ENCODE data around the gene ANKRD16.

Gene ANKRD16

GRCh38 chr10:5905854-5906507, 16.3 kb upstream of the ANKRD16 start:
- Histone ChIP-seq H3K4me3 (no peak overlapping the region), H3K27ac (peak overlapping the region in 1 of 21 experiments; percentile 28)

GRCh38 chr10:5904227-5904626, 14.5 kb upstream of the ANKRD16 start:
- no peak overlapping the region for H3K4me3 ChIP-seq
- no peak overlapping the region for H3K27ac ChIP-seq

- Histone ChIP-seq H3K27ac (no peak overlapping the region), H3K4me3 (no peak overlapping the region)
Measured at GRCh38 chr10:5903563-5903962, 13.9 kb upstream of the ANKRD16 start.

GRCh38 chr10:5902511-5903274, 13.0 kb upstream of the ANKRD16 start:
- H3K4me3 ChIP-seq = no peak overlapping the region
- no peak overlapping the region for H3K27ac ChIP-seq

- H3K27ac ChIP-seq = no peak overlapping the region
- H3K4me3 ChIP-seq = no peak overlapping the region
Measured at GRCh38 chr10:5900247-5900646, 10.6 kb upstream of the ANKRD16 start.

- no peak overlapping the region for H3K27ac ChIP-seq
- no peak overlapping the region for H3K4me3 ChIP-seq
Measured at GRCh38 chr10:5898163-5898562, 8.5 kb upstream of the ANKRD16 start.

DNA sequence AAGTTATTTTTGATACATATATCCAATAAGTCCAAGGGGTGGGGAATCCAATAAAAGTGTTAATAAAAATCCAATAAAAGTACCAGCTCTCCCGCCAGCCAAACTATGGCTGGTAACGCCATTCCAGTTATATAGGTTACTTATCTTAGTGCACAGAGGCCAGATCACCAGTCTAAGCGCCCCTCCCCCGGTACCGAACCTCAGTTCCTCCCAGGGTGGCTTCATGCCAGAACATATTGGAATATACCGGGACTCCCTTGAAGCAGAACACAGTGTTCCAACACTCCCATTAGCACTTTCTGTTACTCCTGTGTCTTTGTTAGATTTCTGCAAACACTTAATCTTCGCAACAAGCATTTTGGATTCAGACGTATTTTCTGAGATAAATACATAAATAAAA, 7.8 kb upstream of the ANKRD16 start:
- no peak overlapping the region for H3K27ac ChIP-seq

DNA sequence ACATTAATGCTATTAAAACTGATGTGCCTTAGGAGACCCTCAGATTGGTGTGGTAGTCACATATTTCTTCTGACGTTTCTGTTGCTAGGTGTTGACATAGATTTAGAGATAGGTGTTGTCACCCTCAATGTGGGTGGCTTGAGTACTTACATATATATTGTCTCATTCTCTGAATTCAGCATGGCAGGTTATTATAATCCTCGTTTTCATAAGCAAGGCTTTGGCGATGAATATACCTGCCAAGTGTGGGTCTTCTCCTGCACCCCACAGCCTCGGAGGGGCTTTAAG, 7.3 kb upstream of the ANKRD16 start:
- H3K4me3 ChIP-seq = no peak overlapping the region
- peak overlapping the region in 1 of 21 experiments; percentile 75 for H3K27ac ChIP-seq

More for the DNA sequence above, 7.8 kb upstream of the ANKRD16 start:
- no peak overlapping the region for H3K4me3 ChIP-seq

GRCh38 chr10:5896208-5897052, 6.7 kb upstream of the ANKRD16 start:
- H3K27ac ChIP-seq = peak overlapping the region in 4 of 21 experiments; percentile 48 to 75 (median 50)
- H3K4me3 ChIP-seq = no peak overlapping the region

DNA sequence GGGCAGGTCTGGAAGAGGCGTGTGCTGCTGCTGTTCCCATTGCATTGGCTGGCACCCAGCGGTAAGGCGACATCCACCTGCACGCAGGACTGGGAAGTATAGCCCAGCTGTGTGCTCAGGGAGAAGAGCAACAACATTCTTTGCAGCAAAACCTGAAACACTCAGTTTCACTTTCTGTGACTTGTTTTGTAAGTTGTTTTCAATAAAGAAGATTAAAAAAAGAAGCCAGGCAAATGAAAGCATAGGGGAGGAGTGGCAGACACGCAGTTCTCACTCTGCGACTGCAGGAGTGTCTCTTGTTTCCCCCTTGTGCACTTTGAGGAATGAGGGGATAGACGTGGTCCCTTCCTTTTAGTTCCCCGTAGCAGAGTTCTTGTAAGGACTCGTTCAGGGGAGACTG, 6.1 kb upstream of the ANKRD16 start:
- peak overlapping the region in 4 of 21 experiments; percentile 48 to 75 (median 50) for H3K27ac ChIP-seq

GRCh38 chr10:5895365-5895764, 5.7 kb upstream of the ANKRD16 start:
- Histone ChIP-seq H3K4me3 (no peak overlapping the region), H3K27ac (peak overlapping the region in 3 of 21 experiments; percentile 48 to 75 (median 52))

More for the DNA sequence above, 6.1 kb upstream of the ANKRD16 start:
- no peak overlapping the region for H3K4me3 ChIP-seq

DNA sequence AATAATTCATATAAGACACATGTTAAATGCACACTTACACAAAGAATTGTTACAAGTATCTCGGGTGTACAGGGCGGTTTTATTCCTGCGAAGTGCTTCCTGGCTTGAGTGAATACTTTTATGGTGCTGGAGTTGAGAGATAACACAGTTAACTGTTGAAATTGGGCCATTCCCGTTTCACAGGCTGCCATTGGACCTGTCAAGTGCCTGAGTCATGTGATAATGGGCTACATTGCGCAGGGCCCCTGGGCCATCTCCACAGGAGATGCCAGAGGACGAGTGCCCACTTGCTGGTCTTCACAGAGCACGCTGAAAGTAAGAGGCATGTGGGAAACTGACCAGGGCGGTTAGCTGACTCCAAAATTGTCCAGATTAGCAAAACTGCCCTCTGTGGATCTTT, 5.2 kb upstream of the ANKRD16 start:
- H3K27ac ChIP-seq = no peak overlapping the region
- no peak overlapping the region for H3K4me3 ChIP-seq

DNA sequence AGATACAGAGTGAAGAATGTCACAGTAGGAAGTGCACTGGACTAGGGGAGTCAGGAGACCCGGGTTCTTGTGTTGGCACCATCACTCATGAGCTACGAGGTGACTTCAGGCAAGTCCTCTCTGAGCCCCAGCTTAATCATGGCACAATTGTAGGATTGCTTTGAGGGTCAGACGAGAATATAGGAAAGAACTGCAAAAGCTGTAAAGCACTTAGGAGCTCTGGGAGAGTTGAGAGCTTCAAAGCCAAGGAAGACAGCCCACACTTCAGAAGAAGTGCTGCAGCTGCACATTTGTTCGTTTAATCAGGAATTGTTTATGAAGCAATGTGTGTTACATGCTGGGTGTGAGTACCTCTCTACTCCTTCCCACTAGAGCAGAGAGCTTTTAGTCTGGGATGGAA, 4.7 kb upstream of the ANKRD16 start:
- Histone ChIP-seq H3K4me3 (no peak overlapping the region), H3K27ac (no peak overlapping the region)

GRCh38 chr10:5893321-5893720, 3.6 kb upstream of the ANKRD16 start:
- no peak overlapping the region for H3K27ac ChIP-seq
- no peak overlapping the region for H3K4me3 ChIP-seq

DNA sequence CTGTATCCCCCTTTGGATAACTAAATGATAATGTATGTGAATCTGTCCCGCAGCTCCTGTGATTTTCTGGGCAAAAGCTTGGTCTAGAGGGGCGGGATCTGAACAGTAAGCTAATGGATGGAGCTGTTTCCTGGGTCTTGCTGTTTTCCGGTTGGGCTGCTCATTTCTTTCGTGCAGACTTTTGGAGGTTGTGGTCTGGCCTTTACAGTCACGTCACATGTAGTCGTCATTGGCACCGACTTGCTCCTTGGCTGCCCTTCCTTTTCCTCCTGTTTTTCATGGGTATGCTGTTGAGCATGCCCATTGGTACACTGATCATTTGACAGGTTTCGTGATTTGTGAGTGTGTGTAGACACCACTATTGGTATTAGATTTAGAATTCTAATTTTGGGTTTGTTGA, 2.3 kb upstream of the ANKRD16 start:
- Histone ChIP-seq H3K27ac (peak overlapping the region in 2 of 21 experiments; percentile 34 to 91), H3K4me3 (no peak overlapping the region)

- peak overlapping the region in 16 of 21 experiments; percentile 80 to 93 (median 89) for H3K27ac ChIP-seq
- H3K4me3 ChIP-seq = peak overlapping the region; percentile 75 to 96 (median 94)
Measured at GRCh38 chr10:5891009-5891408, 1.3 kb upstream of the ANKRD16 start.

DNA sequence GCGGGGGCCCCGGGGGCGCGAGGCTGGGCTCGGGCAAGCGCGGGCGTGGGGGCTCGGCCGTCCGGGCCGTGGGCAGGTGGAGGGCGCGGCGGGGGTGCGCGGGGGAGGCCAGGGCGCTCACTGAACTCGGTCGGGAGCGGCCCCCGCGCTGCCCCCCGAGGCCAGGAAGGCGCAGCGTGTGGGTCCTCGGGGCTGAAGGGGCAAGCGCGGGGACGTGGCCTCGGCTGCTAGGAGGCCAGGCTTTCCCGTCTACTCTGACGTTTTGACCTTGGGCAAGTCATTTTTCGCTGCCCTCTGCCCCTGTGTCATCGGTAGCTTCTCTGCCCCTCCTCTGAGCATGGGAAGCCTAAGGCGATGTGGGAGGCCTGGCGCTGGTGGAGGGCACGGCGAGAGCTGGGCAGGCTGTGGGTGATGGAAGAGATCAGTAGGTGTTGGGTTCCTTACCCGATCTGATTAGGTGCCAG, 791 bp upstream of the ANKRD16 start:
- H3K4me3 ChIP-seq = peak overlapping the region; percentile 75 to 96 (median 94)
- H3K27ac ChIP-seq = peak overlapping the region; percentile 42 to 93 (median 88)

DNA sequence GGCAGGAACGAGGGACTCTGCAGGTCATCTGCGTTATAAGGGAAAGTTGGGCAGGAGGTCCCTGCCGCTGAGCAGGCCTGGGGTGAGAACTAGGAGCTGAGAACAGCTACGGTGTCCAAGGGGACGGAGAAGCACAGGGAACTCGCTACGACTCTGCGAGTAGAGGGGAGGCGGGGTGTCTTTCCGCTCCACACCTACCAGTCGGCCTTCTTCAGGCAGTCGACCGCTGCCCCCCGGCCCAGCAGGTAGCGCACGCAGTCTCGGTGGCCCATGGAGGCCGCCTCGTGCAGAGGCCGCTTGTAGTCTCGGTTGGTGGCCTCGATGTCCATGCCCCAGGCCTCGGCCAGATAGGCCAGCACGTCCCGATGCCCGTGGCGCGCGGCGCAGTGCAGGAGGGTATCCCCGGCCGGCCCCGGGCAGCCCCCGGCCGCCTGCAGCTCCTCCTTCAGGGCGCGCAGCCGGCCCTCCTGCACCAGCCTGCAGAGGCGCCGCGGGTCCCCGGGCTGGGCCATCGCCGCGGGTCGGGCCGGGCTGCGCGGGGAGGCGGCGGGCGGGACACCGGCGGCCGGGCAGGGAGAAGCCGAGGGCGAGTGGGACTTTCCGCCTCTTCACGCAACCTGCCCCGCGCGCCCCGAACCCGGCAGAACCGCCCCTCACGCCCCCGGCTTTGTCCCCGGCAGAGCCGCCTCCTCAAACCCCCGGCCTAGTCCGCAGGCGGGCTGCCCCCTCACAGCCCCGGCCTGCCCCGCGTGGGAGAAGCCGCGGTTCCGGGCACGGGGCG, 660 bp downstream of the ANKRD16 start:
- peak overlapping the region; percentile 75 to 96 (median 94) for H3K4me3 ChIP-seq
- peak overlapping the region; percentile 50 to 93 (median 86) for H3K27ac ChIP-seq

DNA sequence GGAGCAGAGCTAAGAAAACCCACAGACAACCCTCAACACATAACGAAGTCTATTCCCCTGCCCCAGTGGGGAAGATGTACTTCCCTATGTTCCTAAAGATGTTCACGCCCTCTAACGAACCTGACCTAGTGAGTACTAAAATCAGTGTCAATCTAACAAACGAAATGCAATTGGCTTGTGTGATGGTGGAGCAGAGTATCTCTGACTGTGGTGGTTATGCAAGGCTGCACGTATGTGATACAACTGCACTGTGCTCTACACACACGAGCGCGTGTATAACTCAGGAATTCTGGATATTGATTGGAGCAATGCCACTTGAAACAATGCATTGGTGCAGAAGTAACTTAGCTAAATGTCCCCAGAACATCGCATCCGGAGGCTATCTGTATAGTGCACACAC, 1.3 kb downstream of the ANKRD16 start:
- Histone ChIP-seq H3K4me3 (peak overlapping the region; percentile 75 to 96 (median 94)), H3K27ac (peak overlapping the region in 13 of 21 experiments; percentile 59 to 93 (median 87))
